GM12875 (cell line): Measurements from ENCODE around the gene CCDC30.

Experiments used
- H3K4me3 ChIP-seq: one replicate; pipeline ENCODE4 v1.5.1; 2011; ENCODE audit warnings: low read depth, low read length, control low read depth
- CTCF ChIP-seq: IDR thresholded peaks from 2 replicates; pipeline ENCODE4 v1.5.1; 2011; ENCODE audit warnings: low read depth, mild to moderate bottlenecking, control low read depth, inconsistent platforms, low read length, moderate library complexity, borderline replicate concordance; ENCODE audit not compliant: insufficient read depth

Gene CCDC30

GRCh38 chr1:42646056-42646455, 183.0 kb downstream of the CCDC30 start:
- H3K4me3 ChIP-seq = no peak overlapping the region
- TF ChIP-seq CTCF = no peak

- TF ChIP-seq CTCF = no peak
- H3K4me3 ChIP-seq = no peak overlapping the region
Observed at GRCh38 chr1:42657201-42657600, 194.1 kb downstream of the CCDC30 start.

GRCh38 chr1:42657981-42658876, 195.1 kb downstream of the CCDC30 start, which contains the start of gene PPIH:
Gene PPIH, plus strand, starts transcription at chr1:42658423. Its CDS starts 24 bp downstream, at chr1:42658447.
- TF ChIP-seq CTCF = no peak

GRCh38 chr1:42658877-42659337, 195.8 kb downstream of the CCDC30 start:
- peak overlapping the region; percentile 62 for H3K4me3 ChIP-seq
- TF ChIP-seq CTCF = no peak

More at GRCh38 chr1:42657981-42658876, 195.1 kb downstream of the CCDC30 start, which contains the start of gene PPIH:
- H3K4me3 ChIP-seq = peak within 1 kb of the TSS; percentile 62

- no peak overlapping the region for H3K4me3 ChIP-seq
- no peak for TF ChIP-seq CTCF
Observed at GRCh38 chr1:42660907-42661500, 197.9 kb downstream of the CCDC30 start.

GRCh38 chr1:42669936-42670335, 206.8 kb downstream of the CCDC30 start:
- H3K4me3 ChIP-seq = no peak overlapping the region
- TF ChIP-seq CTCF = no peak
